GM12891 (cell line): ENCODE data around the gene ATRN.

Experiments
- PAX5 ChIP-seq: IDR thresholded peaks from 2 replicates; pipeline ENCODE4 v1.6.1; 2011; ENCODE audit warnings: low read length, moderate library complexity, mild to moderate bottlenecking; ENCODE audit not compliant: insufficient read depth, severe bottlenecking
- POLR2A ChIP-seq: IDR thresholded peaks from 2 replicates; pipeline ENCODE4 v1.6.1; 2011; ENCODE audit warnings: low read depth, low read length, control low read depth
- POLR2AphosphoS5 ChIP-seq: IDR thresholded peaks from 2 replicates; pipeline ENCODE4 v1.6.1; 2011; ENCODE audit warnings: low read depth, low read length, control low read depth
- TAF1 ChIP-seq: IDR thresholded peaks from 2 replicates; pipeline ENCODE4 v1.6.1; 2011; ENCODE audit warnings: low read depth, low read length, control low read depth

DNA sequence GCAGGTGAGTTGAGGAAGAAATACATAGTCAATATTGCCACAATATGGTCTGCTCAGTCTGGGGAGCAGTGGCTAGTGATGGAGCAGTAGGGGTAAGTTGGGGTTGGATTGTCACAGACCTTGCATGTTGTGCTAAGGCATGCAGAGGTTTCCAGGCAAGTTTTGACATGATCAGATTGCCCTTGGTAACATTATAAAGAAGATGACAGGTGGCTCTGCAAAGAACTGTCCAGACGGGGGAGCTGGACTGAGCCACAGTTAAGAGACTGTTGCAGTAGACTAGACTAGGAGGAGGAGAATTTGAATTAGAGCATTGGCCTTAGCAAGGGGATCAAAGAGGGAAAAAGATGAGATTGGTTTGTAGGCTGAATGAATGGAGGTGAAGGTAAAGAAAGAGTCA is 23.4 kb downstream of the ATRN start:
- TF ChIP-seq PAX5 (no peak), TAF1 (no peak), POLR2AphosphoS5 (no peak), POLR2A (no peak)
